Peyer's patch (tissue), 4 donors: ENCODE measurements around the gene RYR1.

Experiments used
- CTCF ChIP-seq, 6 experiments: fragments of 450-650 bp in 4 of 6; fragments of 200-600 bp in 2 of 6; sonication (generic) in 1 of 6; IDR thresholded peaks; one replicate each; pipeline ENCODE4 v1.5.1; 2017 to 2019; ENCODE audit warnings: antibody characterized with exemption in 6 of 6, mild to moderate bottlenecking in 3 of 6, moderate library complexity in 1 of 6
- POLR2A ChIP-seq, 2 donors: fragments of 450-650 bp; IDR thresholded peaks; one replicate each; pipeline ENCODE4 v1.5.1; 2017; ENCODE audit warnings: antibody characterized with exemption in 2 of 2, mild to moderate bottlenecking in 2 of 2, moderate library complexity in 2 of 2

GRCh38 chr19:38475176-38475575 is 41.7 kb downstream of the RYR1 start:
- TF ChIP-seq POLR2A (IDR thresholded peaks at IDR 0.05) (no peak), CTCF (IDR thresholded peaks at IDR 0.05) (no peak)
